Uterus (tissue), 2 donors: ENCODE measurements around the gene YPEL3.

ENCODE experiments used
- POLR2A ChIP-seq, 2 donors: fragments of 450-650 bp; IDR thresholded peaks; one replicate each; pipeline ENCODE4 v1.6.1; 2016; ENCODE audit warnings: antibody characterized with exemption in 2 of 2, mild to moderate bottlenecking in 1 of 2, moderate library complexity in 1 of 2
- TF ChIP-seq, protein P1 (sequence below), 4 experiments: fragments of 200-600 bp in 2 of 4; fragments of 450-650 bp in 2 of 4; sonication (generic) in 2 of 4; IDR thresholded peaks; one replicate each; pipeline ENCODE4 v1.5.1; 2016 to 2019; ENCODE audit warnings: antibody characterized with exemption in 4 of 4, mild to moderate bottlenecking in 2 of 4, moderate library complexity in 1 of 4

DNA sequence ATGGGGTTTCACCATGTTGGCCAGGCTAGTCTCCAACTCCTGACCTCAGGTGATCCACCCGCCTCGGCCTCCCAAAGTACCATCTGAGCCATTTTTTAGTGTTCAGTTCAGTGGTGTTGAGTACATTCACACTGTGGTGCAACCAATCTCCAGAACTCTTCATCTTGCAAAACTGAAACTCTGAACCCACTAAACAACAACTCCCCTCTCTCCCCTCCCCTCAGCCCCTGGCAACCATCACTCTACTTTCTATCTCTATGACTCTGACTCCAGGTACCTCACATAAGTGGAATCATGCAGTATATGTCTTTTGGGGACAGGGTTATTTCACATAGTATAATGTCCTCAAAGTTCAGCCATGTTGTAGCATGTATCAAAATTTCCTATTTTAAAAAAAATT lies 45.7 kb upstream of the YPEL3 start:
- TF ChIP-seq, protein P1, sequence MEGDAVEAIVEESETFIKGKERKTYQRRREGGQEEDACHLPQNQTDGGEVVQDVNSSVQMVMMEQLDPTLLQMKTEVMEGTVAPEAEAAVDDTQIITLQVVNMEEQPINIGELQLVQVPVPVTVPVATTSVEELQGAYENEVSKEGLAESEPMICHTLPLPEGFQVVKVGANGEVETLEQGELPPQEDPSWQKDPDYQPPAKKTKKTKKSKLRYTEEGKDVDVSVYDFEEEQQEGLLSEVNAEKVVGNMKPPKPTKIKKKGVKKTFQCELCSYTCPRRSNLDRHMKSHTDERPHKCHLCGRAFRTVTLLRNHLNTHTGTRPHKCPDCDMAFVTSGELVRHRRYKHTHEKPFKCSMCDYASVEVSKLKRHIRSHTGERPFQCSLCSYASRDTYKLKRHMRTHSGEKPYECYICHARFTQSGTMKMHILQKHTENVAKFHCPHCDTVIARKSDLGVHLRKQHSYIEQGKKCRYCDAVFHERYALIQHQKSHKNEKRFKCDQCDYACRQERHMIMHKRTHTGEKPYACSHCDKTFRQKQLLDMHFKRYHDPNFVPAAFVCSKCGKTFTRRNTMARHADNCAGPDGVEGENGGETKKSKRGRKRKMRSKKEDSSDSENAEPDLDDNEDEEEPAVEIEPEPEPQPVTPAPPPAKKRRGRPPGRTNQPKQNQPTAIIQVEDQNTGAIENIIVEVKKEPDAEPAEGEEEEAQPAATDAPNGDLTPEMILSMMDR (IDR thresholded peaks at IDR 0.05): no peak
- TF ChIP-seq POLR2A (IDR thresholded peaks at IDR 0.05): no peak
